ENCODE results near the gene IL4. TPM values are rescaled to one million over a fixed set of nuclear protein-coding genes. Genes with fewer than 3 reads are reported as not detected.

The IL4 gene
- total RNA-seq, 1 donor, result not detected

DNA sequence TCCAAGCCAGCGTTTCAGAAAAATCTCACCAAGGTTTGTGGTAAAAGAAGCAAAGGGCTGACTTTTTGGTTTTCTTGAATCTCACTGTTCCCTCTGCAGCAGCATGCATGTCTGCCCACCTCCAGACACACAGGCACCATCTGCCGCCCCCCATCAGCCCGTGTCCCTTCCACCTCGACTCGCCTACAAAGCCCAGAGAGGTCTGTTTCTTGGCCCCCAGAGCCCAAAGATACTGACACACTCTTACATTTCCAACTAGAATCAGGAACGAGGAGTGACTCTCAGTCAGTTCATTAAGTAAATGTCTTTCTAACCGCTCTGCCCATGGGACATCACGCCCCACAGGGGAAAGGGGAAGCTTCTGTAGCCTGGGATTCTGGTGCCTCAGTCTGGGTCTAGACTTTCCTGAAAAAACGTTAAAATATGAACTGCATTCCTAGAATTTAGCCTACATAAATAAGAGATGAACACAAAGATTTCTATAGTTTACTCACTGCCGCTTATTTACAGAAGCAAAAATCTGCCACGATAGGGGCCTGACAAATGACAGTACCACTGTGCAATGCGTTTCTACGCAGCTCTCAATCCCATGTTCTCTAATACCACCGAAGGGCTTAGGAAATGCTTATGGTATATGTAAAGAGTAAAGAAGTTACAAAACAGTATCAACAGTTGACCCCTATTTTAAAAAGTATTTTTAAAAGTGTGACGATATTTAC is 4.1 kb downstream of the IL4 start:
- Histone ChIP-seq H3K9me3 (ENCODE audit: low read depth, low read length) (no peaks in the 10 kb centered on the region), H3K4me1 (ENCODE audit: insufficient read depth, low read length) (no peaks in the 10 kb centered on the region), H3K27me3 (ENCODE audit: insufficient read depth, low read length) (no peaks in the 10 kb centered on the region), H3K4me3 (ENCODE audit: low read length) (no peak overlapping the region)

DNA sequence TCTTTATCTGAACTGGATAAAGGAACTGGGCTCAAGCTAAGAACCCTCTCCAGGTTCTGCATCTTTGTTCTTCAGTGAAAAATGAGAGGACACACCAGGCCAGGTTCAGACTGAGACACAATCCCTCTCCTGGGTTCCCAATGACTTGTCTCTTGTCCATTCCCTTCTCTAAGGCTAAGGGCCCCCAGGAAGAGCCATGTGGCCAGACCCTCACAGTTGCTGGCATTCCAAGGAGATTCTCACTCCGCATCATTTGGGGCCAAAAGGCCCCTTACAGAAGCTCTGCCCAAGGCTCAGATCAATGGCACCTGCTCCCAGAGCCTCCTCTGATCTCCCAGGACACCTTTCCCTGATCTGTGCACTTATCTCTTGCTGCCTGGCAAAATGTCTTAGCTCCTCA is 4.9 kb downstream of the IL4 start:
- Histone ChIP-seq H3K4me1 (ENCODE audit: insufficient read depth, low read length) (no peaks in the 10 kb centered on the region), H3K4me3 (ENCODE audit: low read length) (no peak overlapping the region), H3K27me3 (ENCODE audit: insufficient read depth, low read length) (no peaks in the 10 kb centered on the region), H3K9me3 (ENCODE audit: low read depth, low read length) (no peaks in the 10 kb centered on the region)

GRCh38 chr5:132679166-132679565 is 5.4 kb downstream of the IL4 start:
- H3K4me1 ChIP-seq (ENCODE audit: insufficient read depth, low read length), result no peaks in the 10 kb centered on the region

GRCh38 chr5:132679717-132680380 is 6.1 kb downstream of the IL4 start:
- H3K4me3 ChIP-seq (ENCODE audit: low read length), result no peak overlapping the region
- no peaks in the 10 kb centered on the region for H3K4me1 ChIP-seq (ENCODE audit: insufficient read depth, low read length)
- no peaks in the 10 kb centered on the region for H3K27me3 ChIP-seq (ENCODE audit: insufficient read depth, low read length)

More at GRCh38 chr5:132679166-132679565, 5.4 kb downstream of the IL4 start:
- Histone ChIP-seq H3K4me3 (ENCODE audit: low read length) (no peak overlapping the region), H3K27me3 (ENCODE audit: insufficient read depth, low read length) (no peaks in the 10 kb centered on the region), H3K9me3 (ENCODE audit: low read depth, low read length) (no peaks in the 10 kb centered on the region)

GRCh38 chr5:132680780-132681475 is 7.1 kb downstream of the IL4 start:
- Histone ChIP-seq H3K4me1 (ENCODE audit: insufficient read depth, low read length) (no peaks in the 10 kb centered on the region), H3K27me3 (ENCODE audit: insufficient read depth, low read length) (no peaks in the 10 kb centered on the region), H3K9me3 (ENCODE audit: low read depth, low read length) (no peaks in the 10 kb centered on the region)

More at GRCh38 chr5:132679717-132680380, 6.1 kb downstream of the IL4 start:
- H3K9me3 ChIP-seq (ENCODE audit: low read depth, low read length), result no peaks in the 10 kb centered on the region

GRCh38 chr5:132681476-132681831 is 7.7 kb downstream of the IL4 start:
- no peaks in the 10 kb centered on the region for H3K4me1 ChIP-seq (ENCODE audit: insufficient read depth, low read length)
- H3K27me3 ChIP-seq (ENCODE audit: insufficient read depth, low read length), result no peaks in the 10 kb centered on the region
- no peak overlapping the region for H3K4me3 ChIP-seq (ENCODE audit: low read length)
- H3K9me3 ChIP-seq (ENCODE audit: low read depth, low read length), result no peaks in the 10 kb centered on the region

More at GRCh38 chr5:132680780-132681475, 7.1 kb downstream of the IL4 start:
- no peak overlapping the region for H3K4me3 ChIP-seq (ENCODE audit: low read length)

DNA sequence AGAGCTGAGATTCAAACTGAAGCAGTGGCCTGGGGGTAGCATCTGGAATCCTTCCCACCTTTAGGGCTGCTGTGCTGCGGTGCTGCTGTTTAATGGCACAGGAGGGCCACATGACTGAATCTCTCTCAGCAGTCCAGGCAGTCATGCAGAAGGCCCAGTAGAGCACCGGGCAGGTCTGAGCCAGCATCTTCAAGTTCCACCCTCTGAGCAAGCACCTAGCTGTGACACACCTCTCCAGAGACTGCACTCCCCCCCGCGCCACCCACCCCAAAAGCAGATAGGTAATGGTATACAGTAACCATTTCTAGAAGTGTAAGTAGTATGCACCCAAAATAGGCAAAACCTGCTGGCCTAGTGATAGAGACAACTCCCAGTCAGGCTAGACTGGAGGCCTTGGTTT is 8.2 kb downstream of the IL4 start:
- no peak overlapping the region for H3K4me3 ChIP-seq (ENCODE audit: low read length)
- H3K9me3 ChIP-seq (ENCODE audit: low read depth, low read length), result no peaks in the 10 kb centered on the region
- no peaks in the 10 kb centered on the region for H3K27me3 ChIP-seq (ENCODE audit: insufficient read depth, low read length)
- no peaks in the 10 kb centered on the region for H3K4me1 ChIP-seq (ENCODE audit: insufficient read depth, low read length)

- H3K4me3 ChIP-seq (ENCODE audit: low read length), result no peak overlapping the region
- H3K4me1 ChIP-seq (ENCODE audit: insufficient read depth, low read length), result peaks cover 15% of the 10 kb centered on the region
- H3K27me3 ChIP-seq (ENCODE audit: insufficient read depth, low read length), result no peaks in the 10 kb centered on the region
- H3K9me3 ChIP-seq (ENCODE audit: low read depth, low read length), result no peaks in the 10 kb centered on the region
These were observed 10.7 kb downstream of the IL4 start for GRCh38 chr5:132684491-132684890.

- Histone ChIP-seq H3K4me3 (ENCODE audit: low read length) (no peak overlapping the region), H3K27me3 (ENCODE audit: insufficient read depth, low read length) (no peaks in the 10 kb centered on the region), H3K4me1 (ENCODE audit: insufficient read depth, low read length) (peaks cover 15% of the 10 kb centered on the region), H3K9me3 (ENCODE audit: low read depth, low read length) (no peaks in the 10 kb centered on the region)
These were observed 11.3 kb downstream of the IL4 start for GRCh38 chr5:132684922-132685720.

GRCh38 chr5:132686193-132686592 is 12.4 kb downstream of the IL4 start:
- Histone ChIP-seq H3K4me1 (ENCODE audit: insufficient read depth, low read length) (peaks cover 15% of the 10 kb centered on the region), H3K27me3 (ENCODE audit: insufficient read depth, low read length) (no peaks in the 10 kb centered on the region), H3K9me3 (ENCODE audit: low read depth, low read length) (no peaks in the 10 kb centered on the region), H3K4me3 (ENCODE audit: low read length) (no peak overlapping the region)

DNA sequence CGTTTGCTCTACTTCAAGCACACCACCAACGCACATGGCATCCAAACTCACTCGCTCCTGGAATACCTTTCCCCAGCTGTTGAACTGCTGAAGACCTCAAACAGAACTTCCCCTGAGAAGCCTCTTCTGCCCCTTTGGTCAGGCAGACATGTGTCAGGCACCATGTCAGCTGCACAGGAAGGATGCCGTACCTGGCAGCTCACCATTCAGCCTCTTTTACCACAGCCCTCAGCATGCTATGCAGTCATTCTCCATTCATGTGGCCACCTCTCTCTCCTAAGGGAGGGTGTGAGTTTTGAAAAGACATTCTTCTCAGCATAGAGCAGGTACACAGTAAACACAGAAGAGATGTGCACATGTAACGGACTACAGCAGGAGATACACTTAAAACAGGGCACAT is 14.2 kb downstream of the IL4 start:
- H3K9me3 ChIP-seq (ENCODE audit: low read depth, low read length), result no peaks in the 10 kb centered on the region
- H3K4me1 ChIP-seq (ENCODE audit: insufficient read depth, low read length), result peaks cover 15% of the 10 kb centered on the region
- H3K27me3 ChIP-seq (ENCODE audit: insufficient read depth, low read length), result no peaks in the 10 kb centered on the region
- H3K4me3 ChIP-seq (ENCODE audit: low read length), result no peak overlapping the region

DNA sequence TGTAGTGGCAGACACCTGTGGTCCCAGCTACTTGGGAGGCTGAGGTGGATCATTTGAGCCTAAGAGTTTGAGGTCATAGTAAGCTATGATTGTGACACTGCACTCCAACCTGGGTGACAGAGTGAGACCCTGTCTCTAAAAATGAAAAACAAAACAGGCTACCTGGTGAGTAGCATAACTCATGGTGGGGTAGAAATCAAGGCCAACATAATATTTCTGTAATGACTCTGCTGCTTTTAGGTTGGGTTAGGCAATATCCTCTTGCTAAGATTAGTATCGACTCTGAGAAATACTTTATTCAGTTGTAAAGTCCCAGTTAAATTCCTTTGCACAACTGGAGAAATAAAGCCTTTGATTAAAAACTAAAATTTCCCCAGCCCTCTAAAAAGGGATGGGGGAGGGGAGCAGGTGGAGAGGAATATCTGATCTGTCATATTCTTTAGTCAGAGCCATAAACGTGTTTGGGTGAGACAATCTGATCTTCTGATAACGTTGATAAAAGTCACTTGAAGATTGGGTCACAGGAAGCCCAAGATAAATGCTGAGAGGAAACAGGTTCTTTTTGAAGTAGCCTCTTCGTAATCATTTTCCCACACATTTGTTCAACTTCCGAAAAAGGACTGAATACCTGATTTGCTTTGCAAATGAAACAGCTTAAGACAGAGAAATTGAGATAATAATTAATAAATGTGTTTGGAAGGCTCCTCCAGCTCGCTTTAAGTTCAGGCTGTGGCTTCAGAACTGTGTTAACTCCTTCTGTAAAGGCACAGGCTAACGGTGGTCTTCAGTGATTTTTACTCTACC is 14.9 kb downstream of the IL4 start:
- Histone ChIP-seq H3K4me3 (ENCODE audit: low read length) (no peak overlapping the region), H3K4me1 (ENCODE audit: insufficient read depth, low read length) (peaks cover 15% of the 10 kb centered on the region), H3K27me3 (ENCODE audit: insufficient read depth, low read length) (no peaks in the 10 kb centered on the region), H3K9me3 (ENCODE audit: low read depth, low read length) (no peaks in the 10 kb centered on the region)

GRCh38 chr5:132689513-132689912 is 15.7 kb downstream of the IL4 start:
- peaks cover 15% of the 10 kb centered on the region for H3K4me1 ChIP-seq (ENCODE audit: insufficient read depth, low read length)
- H3K27me3 ChIP-seq (ENCODE audit: insufficient read depth, low read length), result no peaks in the 10 kb centered on the region
- H3K4me3 ChIP-seq (ENCODE audit: low read length), result no peak overlapping the region
- H3K9me3 ChIP-seq (ENCODE audit: low read depth, low read length), result no peaks in the 10 kb centered on the region

- Histone ChIP-seq H3K9me3 (ENCODE audit: low read depth, low read length) (no peaks in the 10 kb centered on the region), H3K4me3 (ENCODE audit: low read length) (no peak overlapping the region), H3K27me3 (ENCODE audit: insufficient read depth, low read length) (no peaks in the 10 kb centered on the region), H3K4me1 (ENCODE audit: insufficient read depth, low read length) (peaks cover 15% of the 10 kb centered on the region)
These were observed 16.4 kb downstream of the IL4 start for GRCh38 chr5:132690156-132690555.

Measured in mononuclear cell (primary cell).